ENCODE data around the gene GARIN1A. TPM values are rescaled to one million over a fixed set of nuclear protein-coding genes. Genes with fewer than 3 reads are reported as not detected.

GARIN1A gene
- total RNA-seq, 2 donors from 2014 or later: 0.15 to 0.64 TPM

GRCh38 chr7:128665057-128665456 lies 7.0 kb upstream of the GARIN1A start:
- no peaks in the 10 kb centered on the region for H3K4me1 ChIP-seq (ENCODE audit: control insufficient read depth, insufficient read depth, low read length)
- H3K9ac ChIP-seq (ENCODE audit: extremely low read depth, low read length, poor library complexity, severe bottlenecking): no peak overlapping the region
- no peak overlapping the region for H3K27ac ChIP-seq (ENCODE audit: low read depth, low read length)
- H3K36me3 ChIP-seq (ENCODE audit: control insufficient read depth, insufficient read depth, low read length): no peaks in the 10 kb centered on the region
- H3K27me3 Mint-ChIP-seq (ENCODE audit: insufficient read depth): peaks cover 3% of the 10 kb centered on the region
- 86% methylated on average over 1 of the region's 1 CpG; no CpG with 5 or more reads in 1 of the 2 experiments for WGBS, 2 experiments (ENCODE audit: insufficient coverage in 1 of 2, insufficient read length in 1 of 2)
- peaks cover 17% of the 10 kb centered on the region for H3K36me3 Mint-ChIP-seq (ENCODE audit: low read depth)
- no peak for TF ChIP-seq CTCF (conservative IDR thresholded peaks at IDR 0.05)
- peaks cover 33% of the 10 kb centered on the region for H3K9me3 Mint-ChIP-seq
- peaks cover 23% of the 10 kb centered on the region for H3K9me3 ChIP-seq (ENCODE audit: control insufficient read depth, low read length)
- DNase-seq: no peak
- no peak overlapping the region for H3K27ac Mint-ChIP-seq
- no peak overlapping the region for H3K4me3 ChIP-seq (ENCODE audit: low read length)
- H3K4me1 Mint-ChIP-seq: no peaks in the 10 kb centered on the region
- H3K4me3 Mint-ChIP-seq: no peak overlapping the region
- H3K27me3 ChIP-seq (ENCODE audit: control insufficient read depth, insufficient read depth, low read length, poor library complexity, severe bottlenecking): no peaks in the 10 kb centered on the region

GRCh38 chr7:128666200-128666599 lies 5.9 kb upstream of the GARIN1A start:
- DNase-seq: no peak
- no peak overlapping the region for H3K4me3 Mint-ChIP-seq
- peaks cover 24% of the 10 kb centered on the region for H3K9me3 Mint-ChIP-seq
- H3K27me3 Mint-ChIP-seq (ENCODE audit: insufficient read depth): peaks cover 3% of the 10 kb centered on the region
- no peaks in the 10 kb centered on the region for H3K4me1 ChIP-seq (ENCODE audit: control insufficient read depth, insufficient read depth, low read length)
- no peaks in the 10 kb centered on the region for H3K36me3 ChIP-seq (ENCODE audit: control insufficient read depth, insufficient read depth, low read length)
- no peaks in the 10 kb centered on the region for H3K27me3 ChIP-seq (ENCODE audit: control insufficient read depth, insufficient read depth, low read length, poor library complexity, severe bottlenecking)
- peak; percentile 65 for TF ChIP-seq CTCF (conservative IDR thresholded peaks at IDR 0.05)
- H3K4me3 ChIP-seq (ENCODE audit: low read length): no peak overlapping the region
- H3K9ac ChIP-seq (ENCODE audit: extremely low read depth, low read length, poor library complexity, severe bottlenecking): no peak overlapping the region
- H3K9me3 ChIP-seq (ENCODE audit: control insufficient read depth, low read length): peaks cover 12% of the 10 kb centered on the region
- H3K36me3 Mint-ChIP-seq (ENCODE audit: low read depth): peaks cover 15% of the 10 kb centered on the region
- no peak overlapping the region for H3K27ac ChIP-seq (ENCODE audit: low read depth, low read length)
- 90 to 97% methylated on average over 3 of the region's 8 CpGs for WGBS, 2 experiments (ENCODE audit: insufficient coverage in 1 of 2, insufficient read length in 1 of 2)
- no peaks in the 10 kb centered on the region for H3K4me1 Mint-ChIP-seq
- no peak overlapping the region for H3K27ac Mint-ChIP-seq

GRCh38 chr7:128672927-128673517 lies 930 bp downstream of the GARIN1A start:
- Histone ChIP-seq H3K9me3 (ENCODE audit: control insufficient read depth, low read length) (no peaks in the 10 kb centered on the region), H3K9ac (ENCODE audit: extremely low read depth, low read length, poor library complexity, severe bottlenecking) (no peak overlapping the region), H3K27me3 (ENCODE audit: control insufficient read depth, insufficient read depth, low read length, poor library complexity, severe bottlenecking) (no peaks in the 10 kb centered on the region), H3K4me3 (ENCODE audit: low read length) (no peak overlapping the region), H3K36me3 (ENCODE audit: control insufficient read depth, insufficient read depth, low read length) (no peaks in the 10 kb centered on the region), H3K4me1 (ENCODE audit: control insufficient read depth, insufficient read depth, low read length) (no peaks in the 10 kb centered on the region), H3K27ac (ENCODE audit: low read depth, low read length) (no peak overlapping the region)
- Mint-ChIP-seq H3K27me3 (ENCODE audit: insufficient read depth) (peaks cover 7% of the 10 kb centered on the region), H3K4me1 (peaks cover 2% of the 10 kb centered on the region), H3K9me3 (no peaks in the 10 kb centered on the region), H3K4me3 (no peak overlapping the region), H3K36me3 (ENCODE audit: low read depth) (peaks cover 1% of the 10 kb centered on the region), H3K27ac (no peak overlapping the region)
- peak; percentile 85 for TF ChIP-seq CTCF (conservative IDR thresholded peaks at IDR 0.05)
- peak; percentile 86 for DNase-seq
- WGBS, 2 experiments (ENCODE audit: insufficient coverage in 1 of 2, insufficient read length in 1 of 2): 42 to 80% methylated on average over 1 to 7 of the region's 7 CpGs
